GM12891 (cell line): ENCODE results near the gene NR2C2.

Experiments
- PAX5 ChIP-seq: IDR thresholded peaks from 2 replicates; pipeline ENCODE4 v1.6.1; 2011; ENCODE audit warnings: low read length, moderate library complexity, mild to moderate bottlenecking; ENCODE audit not compliant: insufficient read depth, severe bottlenecking
- POLR2A ChIP-seq: IDR thresholded peaks from 2 replicates; pipeline ENCODE4 v1.6.1; 2011; ENCODE audit warnings: low read depth, low read length, control low read depth
- POLR2AphosphoS5 ChIP-seq: IDR thresholded peaks from 2 replicates; pipeline ENCODE4 v1.6.1; 2011; ENCODE audit warnings: low read depth, low read length, control low read depth
- POU2F2 ChIP-seq: IDR thresholded peaks from 2 replicates; pipeline ENCODE4 v1.6.1; 2011; ENCODE audit warnings: low read depth, mild to moderate bottlenecking, control low read depth, low read length, moderate library complexity
- SPI1 ChIP-seq: IDR thresholded peaks from 2 replicates; pipeline ENCODE4 v1.6.1; 2011; ENCODE audit warnings: low read depth, low read length, control low read depth
- TAF1 ChIP-seq: IDR thresholded peaks from 2 replicates; pipeline ENCODE4 v1.6.1; 2011; ENCODE audit warnings: low read depth, low read length, control low read depth

DNA sequence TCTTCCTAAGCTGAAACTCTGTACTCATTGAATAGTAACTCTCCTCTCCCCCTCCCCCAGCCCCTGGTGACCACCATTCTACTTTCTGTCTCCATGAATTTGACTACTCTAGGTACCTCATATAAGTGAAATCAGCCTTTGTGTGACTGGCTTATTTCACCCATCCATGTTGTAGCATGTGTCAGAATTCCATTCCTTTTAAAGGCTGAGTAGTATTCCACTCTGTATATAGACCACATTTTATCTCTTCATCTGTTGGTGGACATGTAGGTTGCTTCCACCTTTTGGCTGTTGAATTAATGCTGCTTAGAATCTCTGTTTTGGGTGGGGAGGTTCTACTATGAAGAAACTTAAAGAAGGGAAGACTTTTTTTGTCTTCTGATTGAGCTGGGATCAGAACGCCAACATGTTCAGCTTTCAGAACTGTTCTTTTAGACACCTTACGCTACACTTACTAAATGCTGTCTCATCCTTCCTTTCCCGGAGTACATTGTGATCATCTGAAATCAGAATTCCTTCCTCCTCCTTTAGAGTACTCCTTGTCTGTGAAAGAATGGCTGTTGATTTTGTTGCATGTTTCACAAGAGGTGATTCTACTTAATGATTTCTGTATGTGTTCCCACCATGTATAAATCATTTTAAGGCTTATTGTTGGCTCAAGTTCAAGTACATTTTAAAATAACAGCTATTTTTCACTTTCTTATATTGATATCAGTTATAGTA is 67.4 kb downstream of the NR2C2 start:
- TF ChIP-seq POLR2AphosphoS5 (no peak), POLR2A (no peak), TAF1 (no peak), SPI1 (no peak), PAX5 (no peak), POU2F2 (no peak)
